RPMI7951 (cell line): ENCODE results near the gene C19orf67. TPM values are rescaled to one million over a fixed set of nuclear protein-coding genes. Genes with fewer than 3 reads are reported as not detected.

Source experiments
- DNase-seq: peaks from one replicate; pipeline ENCODE4 v3.0.0-alpha.2; 2012; ENCODE audit warnings: low read depth
- total RNA-seq: library from RNA; depleted of rRNA; stranded (reverse); fragments of >200 nt; shearing (Covaris generic); gene quantifications from 2 replicates; pipeline ENCODE4 v1.2.3, GENCODE V29; 2014

The C19orf67 gene
- total RNA-seq, 1 experiment from 2014 or later: not detected

GRCh38 chr19:14086098-14086497, 515 bp upstream of the C19orf67 start:
- no peak for DNase-seq

GRCh38 chr19:14082675-14082960, 3.0 kb downstream of the C19orf67 start:
- DNase-seq: no peak

- DNase-seq: no peak
These were observed 3.5 kb downstream of the C19orf67 start for GRCh38 chr19:14081797-14082674.

GRCh38 chr19:14080887-14081796, 4.4 kb downstream of the C19orf67 start:
- peak; percentile 99 for DNase-seq

GRCh38 chr19:14078411-14078810, 7.2 kb downstream of the C19orf67 start:
- no peak for DNase-seq

- peak; percentile 28 for DNase-seq
These were observed 11.4 kb downstream of the C19orf67 start for GRCh38 chr19:14073925-14074838.

DNA sequence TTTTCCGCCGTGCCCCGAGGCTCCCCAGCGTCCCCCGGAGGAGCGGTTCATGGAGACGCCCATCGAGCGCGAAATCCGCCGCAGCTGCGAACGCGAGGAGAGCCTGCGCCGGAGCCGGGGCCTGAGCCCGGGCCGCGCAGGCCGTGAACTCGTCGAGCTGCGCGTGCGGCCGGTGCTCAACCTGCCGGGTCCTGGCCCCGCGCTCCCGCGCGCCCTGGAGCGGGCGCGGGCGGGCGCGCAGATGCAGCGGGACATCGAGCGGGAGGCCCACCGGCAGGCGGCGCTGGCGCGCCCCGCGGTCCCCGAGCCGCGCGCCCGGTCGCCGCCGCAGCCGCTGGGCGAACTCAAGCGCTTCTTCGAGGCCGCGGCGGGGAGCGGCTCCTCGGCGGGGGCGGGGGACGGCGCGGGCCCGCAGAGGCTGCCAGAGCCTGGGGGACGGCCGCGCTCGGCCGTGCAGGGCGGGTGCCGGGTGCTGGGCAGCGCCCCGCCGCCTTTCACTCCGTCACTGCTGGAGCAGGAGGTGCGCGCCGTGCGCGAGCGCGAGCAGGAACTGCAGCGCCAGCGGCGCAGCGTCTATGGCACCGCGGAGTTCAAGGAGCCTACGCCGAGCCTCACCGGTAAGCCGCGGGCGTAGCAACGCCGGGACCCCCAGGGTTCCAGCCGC, 12.2 kb downstream of the C19orf67 start:
- DNase-seq: peak; percentile 78

- DNase-seq: peak; percentile 39
These were observed 12.9 kb downstream of the C19orf67 start, which contains the start of gene MISP3 for GRCh38 chr19:14072535-14073260. Gene MISP3, plus strand, starts transcription at chr19:14072786. Its CDS starts 524 bp downstream, at chr19:14073310.

GRCh38 chr19:14070268-14071050, 15.1 kb downstream of the C19orf67 start:
- DNase-seq: no peak

- DNase-seq: no peak
These were observed 19.4 kb downstream of the C19orf67 start for GRCh38 chr19:14066134-14066533.

DNA sequence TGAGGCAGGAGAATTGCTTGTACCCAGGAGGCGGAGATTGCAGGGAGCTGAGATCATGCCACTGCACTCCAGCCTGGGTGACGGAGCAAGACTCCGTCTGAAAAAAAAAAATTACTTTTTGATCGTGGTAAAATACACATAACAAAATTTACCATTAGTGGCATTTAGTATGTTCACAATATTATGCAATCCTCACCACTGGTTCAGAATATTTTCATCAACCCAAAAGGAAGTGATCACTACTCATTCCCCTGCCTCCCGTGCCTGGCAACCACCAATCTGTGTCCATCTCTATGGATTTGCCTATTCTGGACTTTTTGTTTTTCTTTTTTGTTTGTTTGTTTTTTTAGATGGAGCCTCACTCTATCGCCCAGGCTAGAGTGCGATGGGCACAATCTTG, 22.5 kb downstream of the C19orf67 start:
- no peak for DNase-seq

GRCh38 chr19:14062558-14062855, 23.1 kb downstream of the C19orf67 start:
- DNase-seq: no peak

- DNase-seq: no peak
These were observed 23.6 kb downstream of the C19orf67 start, which contains the start of gene PALM3 for GRCh38 chr19:14061751-14062557. Gene PALM3, minus strand, starts transcription at chr19:14062076. Its CDS starts 96 bp downstream, at chr19:14061980.

DNA sequence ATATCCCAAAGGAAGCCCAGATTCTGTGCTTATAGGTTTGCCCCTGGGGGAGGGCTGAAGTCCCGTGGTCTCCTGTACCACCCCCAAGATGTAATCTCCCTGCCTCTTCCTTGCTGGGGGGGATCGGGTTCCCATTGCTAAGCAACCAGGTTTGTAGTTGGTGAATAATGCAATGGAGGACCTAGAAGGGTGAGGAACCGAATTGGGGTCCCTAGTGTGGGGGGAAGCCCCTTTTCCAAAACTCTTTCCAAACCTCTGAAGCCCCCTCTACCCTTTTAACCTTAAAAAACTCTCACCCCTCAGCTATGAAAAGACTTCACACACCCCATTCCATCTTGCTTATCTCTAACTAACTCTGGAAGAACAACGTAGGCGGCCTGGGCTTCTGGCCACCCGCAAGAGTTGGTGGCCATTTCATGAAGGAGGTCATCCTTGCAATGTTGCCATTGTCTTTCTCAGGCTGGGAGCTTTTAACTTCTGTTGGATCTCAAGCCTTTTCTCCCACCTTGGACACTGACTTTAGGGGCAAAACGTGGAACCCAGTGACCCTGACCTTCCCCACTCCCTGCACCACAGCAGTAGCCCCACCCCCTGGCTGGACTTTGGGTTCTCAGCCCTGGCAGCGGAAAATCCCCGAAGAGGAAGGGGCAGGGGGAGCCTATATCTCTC, 24.4 kb downstream of the C19orf67 start:
- DNase-seq: no peak

DNA sequence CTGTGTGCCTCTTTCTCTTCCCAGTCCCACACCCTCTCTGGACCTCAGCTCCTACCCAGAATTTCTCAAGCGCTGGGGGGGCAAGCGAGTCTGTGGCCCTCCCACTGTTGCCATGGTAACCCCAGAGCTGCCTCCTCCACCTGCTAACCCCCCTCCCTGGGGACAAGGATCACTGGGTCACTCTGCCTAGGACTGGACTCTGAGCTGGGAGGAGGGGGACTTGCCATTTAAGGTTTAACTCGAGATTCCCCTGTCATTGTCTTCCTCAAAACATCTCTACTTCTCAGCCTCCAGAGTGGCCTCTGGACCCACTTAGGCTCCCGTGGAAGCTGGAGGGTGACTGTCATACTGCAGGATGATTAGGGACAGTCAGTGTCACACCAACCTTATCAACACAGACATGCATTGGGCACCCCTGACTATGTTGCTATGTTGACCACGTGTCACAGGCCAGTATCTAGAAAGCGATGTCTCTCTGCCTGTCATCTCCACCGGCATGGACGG, 25.9 kb downstream of the C19orf67 start:
- DNase-seq: no peak

DNA sequence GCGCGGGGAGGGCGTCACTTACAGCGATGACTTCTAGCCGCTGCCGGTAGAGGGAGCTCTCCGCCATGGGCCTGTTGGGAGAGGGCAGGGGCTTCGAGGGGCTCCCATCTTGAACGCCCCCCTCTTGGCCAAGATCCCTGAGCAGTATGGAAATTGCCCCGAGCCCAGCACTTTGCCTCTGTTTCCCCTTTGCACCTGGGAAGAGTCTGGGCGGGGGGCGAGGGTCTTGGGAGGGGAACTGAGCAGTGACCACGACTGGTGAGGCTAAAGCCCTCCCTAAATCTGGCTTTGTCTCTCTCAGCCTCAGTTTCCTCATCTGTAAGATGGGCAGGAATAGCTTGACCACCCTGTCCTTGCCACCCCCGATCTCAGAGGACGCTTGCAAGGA, 26.5 kb downstream of the C19orf67 start:
- DNase-seq: no peak

DNA sequence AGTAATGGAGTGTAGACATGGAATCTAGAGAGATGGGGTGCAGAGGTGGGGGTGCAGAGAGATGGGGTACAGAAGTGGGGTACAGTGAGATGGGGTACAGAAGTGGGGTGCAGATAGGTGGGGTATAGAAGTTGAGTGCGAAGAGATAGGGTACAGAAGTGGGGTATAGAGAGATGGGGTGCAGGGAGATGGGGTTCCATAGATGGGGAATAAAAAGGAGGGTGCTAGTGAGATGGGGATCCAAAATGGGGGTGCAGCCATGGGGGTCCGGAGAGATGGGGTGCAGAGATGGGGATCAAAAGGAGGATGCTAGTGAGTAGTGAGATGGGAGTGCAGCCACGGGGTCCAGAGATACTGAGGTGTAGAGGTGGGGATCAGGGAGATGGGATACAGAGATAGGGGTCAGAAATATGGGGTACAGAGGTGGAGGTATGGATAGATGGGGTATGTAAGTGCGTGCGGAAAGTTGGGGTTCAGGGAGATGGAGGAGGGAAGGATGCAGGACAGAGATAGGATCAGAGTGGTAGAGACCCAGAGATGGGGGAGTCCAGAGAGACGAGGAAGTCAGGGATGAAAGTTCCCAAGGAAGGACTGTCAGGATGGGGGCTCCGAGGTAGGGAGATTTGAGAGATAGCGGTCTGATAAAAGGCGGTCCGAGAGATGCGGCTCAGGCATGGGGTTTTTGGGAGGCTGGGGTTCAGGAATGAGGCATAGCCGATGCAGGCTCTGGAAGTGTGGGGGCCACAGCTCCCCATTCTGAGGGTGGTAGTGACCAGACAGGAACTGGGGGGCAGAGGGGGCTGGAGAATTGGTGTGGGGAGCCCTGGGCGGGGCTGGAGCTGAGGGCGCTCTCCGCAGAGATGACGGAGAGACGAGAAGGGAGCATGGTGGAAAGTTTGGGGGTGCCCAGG, 27.1 kb downstream of the C19orf67 start:
- no peak for DNase-seq
